ENCODE results near the gene PDIK1L.

DNA sequence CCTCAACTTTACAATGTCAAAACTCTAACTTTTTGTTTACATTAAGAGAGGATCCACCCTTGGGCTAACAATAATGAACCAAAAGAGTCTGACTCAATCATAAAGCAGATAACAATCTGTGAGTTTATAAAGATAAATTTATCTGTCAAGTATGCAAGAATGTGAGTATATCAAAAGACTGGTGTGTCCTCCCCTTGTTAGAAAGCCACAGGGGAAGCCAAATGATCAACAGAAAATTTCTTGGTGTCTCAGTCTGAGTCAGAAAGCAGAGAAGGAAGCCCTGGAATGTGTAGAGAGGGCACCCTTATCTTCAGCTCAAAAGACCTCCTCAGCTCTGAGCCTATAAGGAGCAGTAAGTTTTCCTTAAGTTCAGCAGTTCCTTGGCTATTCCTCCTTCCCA, 13.9 kb upstream of the PDIK1L start:
- TF ChIP-seq, protein P1, sequence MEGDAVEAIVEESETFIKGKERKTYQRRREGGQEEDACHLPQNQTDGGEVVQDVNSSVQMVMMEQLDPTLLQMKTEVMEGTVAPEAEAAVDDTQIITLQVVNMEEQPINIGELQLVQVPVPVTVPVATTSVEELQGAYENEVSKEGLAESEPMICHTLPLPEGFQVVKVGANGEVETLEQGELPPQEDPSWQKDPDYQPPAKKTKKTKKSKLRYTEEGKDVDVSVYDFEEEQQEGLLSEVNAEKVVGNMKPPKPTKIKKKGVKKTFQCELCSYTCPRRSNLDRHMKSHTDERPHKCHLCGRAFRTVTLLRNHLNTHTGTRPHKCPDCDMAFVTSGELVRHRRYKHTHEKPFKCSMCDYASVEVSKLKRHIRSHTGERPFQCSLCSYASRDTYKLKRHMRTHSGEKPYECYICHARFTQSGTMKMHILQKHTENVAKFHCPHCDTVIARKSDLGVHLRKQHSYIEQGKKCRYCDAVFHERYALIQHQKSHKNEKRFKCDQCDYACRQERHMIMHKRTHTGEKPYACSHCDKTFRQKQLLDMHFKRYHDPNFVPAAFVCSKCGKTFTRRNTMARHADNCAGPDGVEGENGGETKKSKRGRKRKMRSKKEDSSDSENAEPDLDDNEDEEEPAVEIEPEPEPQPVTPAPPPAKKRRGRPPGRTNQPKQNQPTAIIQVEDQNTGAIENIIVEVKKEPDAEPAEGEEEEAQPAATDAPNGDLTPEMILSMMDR (IDR thresholded peaks at IDR 0.05), result no peak
- no peak for TF ChIP-seq POLR2A (IDR thresholded peaks at IDR 0.05)
